NCI-H748 (cell line): Measurements from ENCODE around the gene CBARP.

Source experiments
- DNase-seq: peaks from one replicate; lab custom pipeline; 2025; ENCODE audit not compliant: unreplicated experiment; lab: John Stamatoyannopoulos, UW

CBARP gene

DNA sequence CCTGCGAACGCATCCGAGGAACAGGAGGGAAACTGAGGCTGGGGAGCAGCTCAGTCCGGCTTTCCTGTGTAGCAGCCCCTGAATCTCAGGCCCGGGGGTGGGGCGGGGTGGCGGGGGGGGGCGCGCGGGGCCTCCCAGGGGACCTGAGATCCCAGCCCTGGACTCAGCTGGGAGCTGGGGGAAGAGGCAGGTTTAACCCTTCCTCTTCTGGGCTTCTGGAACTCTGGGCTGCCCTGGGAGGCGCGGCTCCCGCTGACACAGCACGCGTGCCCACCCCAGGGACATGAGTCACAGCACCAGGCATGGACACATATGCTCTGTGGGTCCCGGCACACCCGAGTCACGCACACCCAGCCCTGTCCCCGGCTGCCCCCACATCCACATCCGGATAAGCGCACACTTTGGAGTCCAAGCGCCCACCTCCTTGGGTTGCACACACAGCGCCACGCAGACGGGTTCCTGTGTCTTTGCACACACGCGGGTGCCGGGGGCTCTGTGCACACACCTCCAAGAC is 27.9 kb upstream of the CBARP start:
- peak; percentile 25 for DNase-seq

DNA sequence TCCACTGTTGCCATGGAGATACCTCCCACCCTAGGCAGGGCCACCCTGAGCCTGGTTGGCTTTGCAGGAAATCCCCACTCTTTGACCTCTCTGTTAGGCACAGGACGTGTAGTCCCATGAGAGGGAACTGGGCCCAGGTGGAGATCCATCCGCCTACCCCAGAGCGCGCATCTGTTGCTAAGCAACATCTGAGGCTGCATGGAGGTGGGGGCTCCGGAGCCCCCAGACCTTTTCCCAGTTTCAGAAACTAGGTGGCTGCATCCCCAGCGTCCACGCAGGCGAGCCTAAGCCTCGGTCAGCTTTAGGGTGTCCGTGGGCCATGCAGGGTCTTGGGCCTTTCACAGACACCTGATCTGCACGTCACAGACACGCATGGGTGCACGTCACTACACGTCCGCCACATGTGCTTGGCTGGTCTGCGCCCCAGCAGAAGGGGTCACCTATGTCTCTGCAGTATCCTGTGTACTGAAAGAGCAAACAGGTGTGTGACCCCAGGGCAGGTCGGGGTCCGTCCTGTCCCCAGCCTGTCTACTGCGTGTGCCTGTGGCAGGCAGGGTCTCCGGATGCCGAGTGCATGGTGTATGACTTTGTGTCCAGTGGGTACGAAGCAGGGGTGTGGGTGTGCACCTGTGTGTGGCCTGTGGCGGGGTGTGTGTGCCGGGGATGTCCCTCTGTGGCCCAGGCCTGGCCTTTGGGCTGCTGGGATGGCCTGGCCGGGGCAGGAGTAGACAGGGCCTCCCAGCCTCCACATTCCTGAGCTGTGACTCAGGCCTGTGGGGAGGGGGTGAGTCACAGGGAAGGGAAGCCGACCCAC is 27.2 kb upstream of the CBARP start:
- DNase-seq: no peak

GRCh38 chr19:1263188-1263587 is 25.4 kb upstream of the CBARP start:
- no peak for DNase-seq

DNA sequence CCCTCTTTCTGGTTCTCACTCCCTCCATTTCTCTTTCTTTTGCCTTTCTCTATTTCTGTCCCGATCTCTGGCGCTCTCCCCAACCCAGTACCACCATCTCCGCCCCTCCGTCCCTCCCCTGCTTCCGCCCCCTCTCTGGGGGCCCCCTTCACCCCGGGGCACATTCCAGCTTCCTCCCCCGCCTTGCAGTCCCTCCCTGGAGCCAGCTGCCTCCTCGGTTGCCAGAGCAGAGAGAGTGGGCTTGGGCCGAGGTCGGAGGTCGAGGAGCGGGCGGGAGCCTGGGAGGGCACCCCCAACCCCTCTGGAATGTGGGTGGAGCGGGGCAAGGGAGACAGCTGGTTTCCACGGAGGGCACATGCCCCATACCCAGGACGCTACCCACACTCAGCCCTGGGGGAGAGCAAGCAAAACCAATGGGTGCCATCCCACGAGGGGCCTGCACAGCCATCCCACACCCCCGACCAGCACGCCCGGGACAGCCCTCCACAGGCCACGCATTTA is 24.9 kb upstream of the CBARP start:
- DNase-seq: no peak

GRCh38 chr19:1261798-1262622 is 24.2 kb upstream of the CBARP start:
- no peak for DNase-seq

GRCh38 chr19:1261538-1261797 is 23.7 kb upstream of the CBARP start:
- DNase-seq: peak; percentile 49

- DNase-seq: peak; percentile 94
These were observed 23.1 kb upstream of the CBARP start for GRCh38 chr19:1260749-1261537.

GRCh38 chr19:1259876-1260748 is 22.3 kb upstream of the CBARP start:
- DNase-seq: no peak

GRCh38 chr19:1259206-1259875 is 21.5 kb upstream of the CBARP start:
- DNase-seq: no peak

- no peak for DNase-seq
These were observed 21.0 kb upstream of the CBARP start for GRCh38 chr19:1258707-1259205.

- DNase-seq: no peak
These were observed 20.3 kb upstream of the CBARP start for GRCh38 chr19:1258163-1258492.

- no peak for DNase-seq
These were observed 19.8 kb upstream of the CBARP start for GRCh38 chr19:1257475-1258162.

- DNase-seq: no peak
These were observed 19.1 kb upstream of the CBARP start for GRCh38 chr19:1256646-1257474.

DNA sequence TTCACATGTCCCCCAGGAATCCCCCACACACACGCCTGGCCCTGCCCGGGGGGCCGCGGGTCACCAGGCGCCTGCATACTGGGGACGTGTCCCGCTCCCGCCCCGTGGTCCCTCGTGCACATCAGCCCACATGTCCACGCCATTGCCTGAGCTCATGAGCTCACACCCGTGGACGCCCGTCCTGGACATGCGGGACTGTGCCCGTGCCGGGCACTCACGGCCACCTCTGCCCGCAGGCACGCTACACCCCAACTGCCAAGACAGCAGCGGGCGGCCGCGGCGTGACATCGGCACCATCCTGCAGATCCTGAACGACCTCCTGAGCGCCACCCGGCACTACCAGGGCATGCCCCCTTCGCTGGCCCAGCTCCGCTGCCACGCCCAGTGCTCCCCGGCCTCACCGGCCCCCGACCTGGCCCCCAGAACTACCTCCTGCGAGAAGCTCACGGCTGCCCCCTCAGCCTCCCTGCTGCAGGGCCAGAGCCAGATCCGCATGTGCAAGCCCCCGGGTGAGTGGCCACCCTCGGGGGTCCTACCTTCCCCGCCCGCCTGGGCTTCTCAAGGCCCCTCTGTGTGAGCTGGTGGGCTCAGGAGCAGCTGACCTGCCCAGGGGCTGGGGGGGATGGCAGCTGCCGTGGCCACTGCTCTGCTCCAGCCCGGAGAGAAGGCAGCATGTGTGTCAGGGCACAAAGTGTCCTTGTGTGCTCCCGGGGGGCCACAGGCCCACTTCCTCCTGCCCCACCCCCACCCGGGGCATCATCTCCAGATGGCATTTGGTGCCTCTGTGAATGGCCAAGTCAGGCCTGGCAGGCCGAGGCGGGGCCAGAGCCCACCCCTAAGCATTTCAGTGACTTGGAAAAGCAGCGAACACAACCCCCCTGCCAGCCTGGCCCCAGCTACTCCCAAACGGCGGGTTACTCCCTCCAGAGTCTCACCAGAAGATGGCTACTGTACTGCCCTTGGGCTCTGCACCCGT is 17.7 kb upstream of the CBARP start:
- DNase-seq: no peak

GRCh38 chr19:1254530-1255185 is 16.9 kb upstream of the CBARP start:
- DNase-seq: no peak

GRCh38 chr19:1254081-1254527 is 16.3 kb upstream of the CBARP start:
- DNase-seq: no peak
